ENCODE data around the gene PCNT.
"Not testable (repeated sequence)": the region's sequence is repeated elsewhere in the genome, so short reads cannot be mapped to it uniquely, and the experiment has no call there.

Gene PCNT

GRCh38 chr21:46443910-46444309, 120.0 kb downstream of the PCNT start:
- ChIA-PET CTCF (no interaction called here), POLR2A (no interaction called here)
- TF ChIP-seq ELF4 (IDR thresholded peaks at IDR 0.05) (no peak), LEF1 (IDR thresholded peaks at IDR 0.05; ENCODE audit: borderline replicate concordance) (no peak), TARDBP (IDR thresholded peaks at IDR 0.05) (no peak), PKNOX1 (IDR thresholded peaks at IDR 0.05) (no peak), L3MBTL2 (conservative IDR thresholded peaks at IDR 0.05) (no peak), FOXA1 (IDR thresholded peaks at IDR 0.05) (no peak), SUZ12 (IDR thresholded peaks at IDR 0.05) (no peak), FOXM1 (IDR thresholded peaks at IDR 0.05; ENCODE audit: borderline replicate concordance) (no peak), SP1 (IDR thresholded peaks at IDR 0.05) (no peak), NFRKB (IDR thresholded peaks at IDR 0.05) (no peak), ZNF384 (IDR thresholded peaks at IDR 0.05) (no peak), CTBP1 (IDR thresholded peaks at IDR 0.05; ENCODE audit: borderline replicate concordance) (no peak), FOXK2 (IDR thresholded peaks at IDR 0.05) (no peak), HDGF (IDR thresholded peaks at IDR 0.05; ENCODE audit: borderline replicate concordance) (no peak), ARNT (IDR thresholded peaks at IDR 0.05) (no peak), BHLHE40 (IDR thresholded peaks at IDR 0.05; ENCODE audit: borderline replicate concordance) (no peak)
- DNase-seq (ENCODE audit: extremely low spot score) = no peak

- POLR2A ChIA-PET = interaction anchor here (1.4 kb wide), 1 partner anchor 10 kb away, joined by 5 read pairs; no protein-coding TSS in a partner anchor
- CTCF ChIA-PET = no interaction called here
- TF ChIP-seq FOXK2 (IDR thresholded peaks at IDR 0.05) = no peak
- no peak for TF ChIP-seq ARNT (IDR thresholded peaks at IDR 0.05)
- TF ChIP-seq SUZ12 (IDR thresholded peaks at IDR 0.05) = no peak
- no peak for TF ChIP-seq PKNOX1 (IDR thresholded peaks at IDR 0.05)
- TF ChIP-seq ELF4 (IDR thresholded peaks at IDR 0.05) = no peak
- TF ChIP-seq CTBP1 (IDR thresholded peaks at IDR 0.05; ENCODE audit: borderline replicate concordance) = no peak
- TF ChIP-seq BHLHE40 (IDR thresholded peaks at IDR 0.05; ENCODE audit: borderline replicate concordance) = no peak
- DNase-seq (ENCODE audit: extremely low spot score) = no peak
Measured at GRCh38 chr21:46448108-46448507, 124.2 kb downstream of the PCNT start.

GRCh38 chr21:46448855-46449254, 124.9 kb downstream of the PCNT start:
- CTCF ChIA-PET; DNase-seq (ENCODE audit: extremely low spot score): not testable (repeated sequence)
- POLR2A ChIA-PET = interaction anchor here (1.4 kb wide), 1 partner anchor 9 kb away, joined by 5 read pairs; no protein-coding TSS in a partner anchor

DNA sequence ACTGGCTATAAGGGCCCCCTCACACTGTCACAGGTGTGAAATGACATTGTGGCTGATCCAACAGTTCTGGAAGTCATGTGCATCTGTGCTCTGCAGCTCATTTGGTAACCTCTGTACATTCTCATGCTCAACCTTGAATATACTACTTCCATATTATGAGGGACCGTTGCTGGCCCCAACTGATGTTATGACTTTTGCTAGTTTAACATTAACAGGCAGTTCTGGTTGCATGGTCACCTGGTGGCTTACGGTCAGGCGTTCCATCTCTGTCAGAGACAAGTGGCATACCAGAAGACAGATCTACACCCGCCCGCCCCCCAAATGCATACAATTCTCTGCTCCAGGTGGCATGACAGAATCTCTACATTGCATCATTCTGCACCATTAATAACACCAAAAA, 128.8 kb downstream of the PCNT start:
- TF ChIP-seq ZNF384 (IDR thresholded peaks at IDR 0.05) = no peak
- TF ChIP-seq LEF1 (IDR thresholded peaks at IDR 0.05; ENCODE audit: borderline replicate concordance) = no peak
- no peak for TF ChIP-seq FOXM1 (IDR thresholded peaks at IDR 0.05; ENCODE audit: borderline replicate concordance)
- no peak for TF ChIP-seq FOXA1 (IDR thresholded peaks at IDR 0.05)
- no peak for TF ChIP-seq HDGF (IDR thresholded peaks at IDR 0.05; ENCODE audit: borderline replicate concordance)
- no peak for TF ChIP-seq CTBP1 (IDR thresholded peaks at IDR 0.05; ENCODE audit: borderline replicate concordance)
- TF ChIP-seq ARNT (IDR thresholded peaks at IDR 0.05) = no peak
- no peak for TF ChIP-seq SP1 (IDR thresholded peaks at IDR 0.05)
- TF ChIP-seq ELF4 (IDR thresholded peaks at IDR 0.05) = no peak
- TF ChIP-seq FOXK2 (IDR thresholded peaks at IDR 0.05) = no peak
- no peak for TF ChIP-seq SUZ12 (IDR thresholded peaks at IDR 0.05)
- ChIA-PET CTCF (interaction anchor here (1.2 kb wide), 1 partner anchor 52 kb away, joined by 3 read pairs; no protein-coding TSS in a partner anchor), POLR2A (no interaction called here)
- DNase-seq (ENCODE audit: extremely low spot score) = no peak

DNA sequence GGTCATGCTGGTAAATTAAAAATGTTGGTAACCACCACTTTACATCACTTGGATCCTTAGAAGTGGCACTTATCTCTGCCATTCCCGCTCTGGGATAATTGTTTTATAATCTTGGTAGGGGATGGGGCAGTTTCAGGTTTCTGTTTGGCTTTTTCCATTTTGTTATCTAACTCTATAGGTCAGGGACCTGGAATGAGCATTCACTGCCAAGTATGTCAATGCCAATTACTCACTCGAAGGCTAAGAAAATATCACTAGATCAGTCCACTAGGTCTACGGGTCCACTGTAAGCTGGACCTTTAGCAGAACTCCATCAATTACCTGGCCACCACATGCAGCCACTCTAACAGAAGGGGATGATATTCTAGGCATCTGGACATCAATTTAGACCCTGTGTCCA, 130.2 kb downstream of the PCNT start:
- ChIA-PET POLR2A (no interaction called here), CTCF (no interaction called here)
- DNase-seq (ENCODE audit: extremely low spot score) = no peak
- TF ChIP-seq CTBP1 (IDR thresholded peaks at IDR 0.05; ENCODE audit: borderline replicate concordance) (no peak), HDGF (IDR thresholded peaks at IDR 0.05; ENCODE audit: borderline replicate concordance) (no peak), FOXK2 (IDR thresholded peaks at IDR 0.05) (no peak), LEF1 (IDR thresholded peaks at IDR 0.05; ENCODE audit: borderline replicate concordance) (no peak), L3MBTL2 (conservative IDR thresholded peaks at IDR 0.05) (no peak), PKNOX1 (IDR thresholded peaks at IDR 0.05) (no peak), FOXA1 (IDR thresholded peaks at IDR 0.05) (no peak), ZNF384 (IDR thresholded peaks at IDR 0.05) (no peak), TARDBP (IDR thresholded peaks at IDR 0.05) (no peak), ARNT (IDR thresholded peaks at IDR 0.05) (no peak), NFRKB (IDR thresholded peaks at IDR 0.05) (no peak), ELF4 (IDR thresholded peaks at IDR 0.05) (no peak), SUZ12 (IDR thresholded peaks at IDR 0.05) (no peak), SP1 (IDR thresholded peaks at IDR 0.05) (no peak)

GRCh38 chr21:46454634-46455390, 130.9 kb downstream of the PCNT start:
- POLR2A ChIA-PET = no interaction called here
- no peak for DNase-seq (ENCODE audit: extremely low spot score)
- TF ChIP-seq SUZ12 (IDR thresholded peaks at IDR 0.05) = no peak
- no peak for TF ChIP-seq FOXK2 (IDR thresholded peaks at IDR 0.05)
- no peak for TF ChIP-seq SP1 (IDR thresholded peaks at IDR 0.05)
- no peak for TF ChIP-seq HDGF (IDR thresholded peaks at IDR 0.05; ENCODE audit: borderline replicate concordance)
- TF ChIP-seq BHLHE40 (IDR thresholded peaks at IDR 0.05; ENCODE audit: borderline replicate concordance) = no peak
- CTCF ChIA-PET = no interaction called here
